ENCODE results near the gene TMEM9B. TPM values are rescaled to one million over a fixed set of nuclear protein-coding genes. Genes with fewer than 3 reads are reported as not detected.

The TMEM9B gene
- polyA plus RNA-seq, 1 of the 3 experiments (the other 2 are of a cell fraction): 21.8 TPM

DNA sequence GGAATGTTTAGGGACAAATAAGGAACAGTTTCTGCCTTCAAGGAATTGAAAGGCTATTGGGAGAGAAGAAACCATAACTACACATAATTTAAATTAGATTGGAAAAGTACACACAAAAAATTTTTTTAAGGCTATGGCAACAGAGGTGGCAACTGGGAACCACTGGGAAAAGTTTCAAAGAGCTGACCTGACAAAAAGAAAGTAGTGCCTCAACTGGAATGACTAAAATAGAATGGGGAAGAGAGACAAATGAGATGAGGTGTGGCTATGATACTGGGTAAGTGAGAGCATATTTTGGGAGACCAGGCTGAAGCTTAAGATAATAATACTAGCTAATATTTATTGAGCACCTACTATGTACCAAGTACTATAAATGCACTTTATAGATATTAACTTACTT, 56.1 kb downstream of the TMEM9B start:
- POLR2A ChIA-PET: no interaction called here

DNA sequence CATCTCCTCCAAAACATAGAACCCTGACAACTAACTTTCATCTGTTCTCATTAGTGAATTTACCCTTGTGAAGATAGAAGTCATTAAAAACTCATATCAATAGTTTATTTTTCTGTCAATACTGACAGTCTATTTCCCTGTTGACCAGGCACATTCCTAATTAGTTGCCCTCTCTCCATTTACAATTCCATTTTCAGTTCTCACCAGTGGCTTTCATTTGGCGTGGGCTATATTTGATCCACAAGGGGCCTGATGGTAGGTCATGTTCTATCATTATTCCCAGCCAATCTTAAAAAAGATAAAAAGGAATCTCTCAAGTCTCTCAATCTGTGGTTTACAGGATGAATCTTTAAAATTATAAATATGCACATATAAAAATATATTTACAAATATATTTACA, 57.1 kb downstream of the TMEM9B start:
- H3K27ac ChIP-seq (ENCODE audit: low read depth in 2 of 2, low read length in 1 of 2): peak overlapping the region in 1 of 2 experiments; percentile 95; a peak in 2 of 4 replicates
- no peaks in the 10 kb centered on the region for H3K27me3 ChIP-seq (ENCODE audit: insufficient read depth)
- H3K9me2 ChIP-seq: no peaks in the 10 kb centered on the region
- 97% methylated on average over 1 of the region's 1 CpG for WGBS (ENCODE audit: low lambda C conversion rate)
- H3K4me1 ChIP-seq (ENCODE audit: control insufficient read depth in 1 of 2, insufficient read depth in 2 of 2, low read depth in 1 of 2, low read length in 1 of 2): peaks cover 5 to 21% of the 10 kb centered on the region in 2 experiments; a peak in 3 of 4 replicates
- peaks cover 9% of the 10 kb centered on the region; the same call in 1 of the 2 replicates for H3K79me2 ChIP-seq (ENCODE audit: insufficient read depth)
- no peak for DNase-seq
- no peaks in the 10 kb centered on the region for H4K20me1 ChIP-seq (ENCODE audit: insufficient read depth)
- POLR2A ChIA-PET: interaction anchor here (0.6 kb wide), 1 partner anchor 36 kb away, joined by 3 read pairs; no protein-coding TSS in a partner anchor
- CTCF ChIA-PET: no interaction called here
- no peak overlapping the region for H3K4me3 ChIP-seq (ENCODE audit: low read depth in 2 of 2, low read length in 1 of 2)
- H3K4me2 ChIP-seq: peak overlapping the region; percentile 56; the same call in 1 of the 2 replicates
- peak overlapping the region; percentile 48; the same call in 1 of the 2 replicates for H2AFZ ChIP-seq (ENCODE audit: low read depth)
- no peak overlapping the region; the same call in 1 of the 2 replicates for H3K9ac ChIP-seq
- H3K36me3 ChIP-seq (replicated peaks in 1 of 2; ENCODE audit: control insufficient read depth in 1 of 2, insufficient read depth in 2 of 2, low read length in 1 of 2): no peaks in the 10 kb centered on the region
- TF ChIP-seq GATA2 (CRISPR knock-in tag; IDR thresholded peaks at IDR 0.05): no peak
- no peak for TF ChIP-seq RAD21 (IDR thresholded peaks at IDR 0.05; ENCODE audit: low read length)
- TF ChIP-seq, protein P1, sequence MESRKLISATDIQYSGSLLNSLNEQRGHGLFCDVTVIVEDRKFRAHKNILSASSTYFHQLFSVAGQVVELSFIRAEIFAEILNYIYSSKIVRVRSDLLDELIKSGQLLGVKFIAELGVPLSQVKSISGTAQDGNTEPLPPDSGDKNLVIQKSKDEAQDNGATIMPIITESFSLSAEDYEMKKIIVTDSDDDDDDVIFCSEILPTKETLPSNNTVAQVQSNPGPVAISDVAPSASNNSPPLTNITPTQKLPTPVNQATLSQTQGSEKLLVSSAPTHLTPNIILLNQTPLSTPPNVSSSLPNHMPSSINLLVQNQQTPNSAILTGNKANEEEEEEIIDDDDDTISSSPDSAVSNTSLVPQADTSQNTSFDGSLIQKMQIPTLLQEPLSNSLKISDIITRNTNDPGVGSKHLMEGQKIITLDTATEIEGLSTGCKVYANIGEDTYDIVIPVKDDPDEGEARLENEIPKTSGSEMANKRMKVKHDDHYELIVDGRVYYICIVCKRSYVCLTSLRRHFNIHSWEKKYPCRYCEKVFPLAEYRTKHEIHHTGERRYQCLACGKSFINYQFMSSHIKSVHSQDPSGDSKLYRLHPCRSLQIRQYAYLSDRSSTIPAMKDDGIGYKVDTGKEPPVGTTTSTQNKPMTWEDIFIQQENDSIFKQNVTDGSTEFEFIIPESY (IDR thresholded peaks at IDR 0.05; ENCODE audit: borderline replicate concordance, low read depth): no peak
- TF ChIP-seq NFIC (IDR thresholded peaks at IDR 0.05; ENCODE audit: borderline replicate concordance): no peak
- no peak for TF ChIP-seq NRF1 (IDR thresholded peaks at IDR 0.05; ENCODE audit: low read depth, low read length)
- TF ChIP-seq, protein P2, sequence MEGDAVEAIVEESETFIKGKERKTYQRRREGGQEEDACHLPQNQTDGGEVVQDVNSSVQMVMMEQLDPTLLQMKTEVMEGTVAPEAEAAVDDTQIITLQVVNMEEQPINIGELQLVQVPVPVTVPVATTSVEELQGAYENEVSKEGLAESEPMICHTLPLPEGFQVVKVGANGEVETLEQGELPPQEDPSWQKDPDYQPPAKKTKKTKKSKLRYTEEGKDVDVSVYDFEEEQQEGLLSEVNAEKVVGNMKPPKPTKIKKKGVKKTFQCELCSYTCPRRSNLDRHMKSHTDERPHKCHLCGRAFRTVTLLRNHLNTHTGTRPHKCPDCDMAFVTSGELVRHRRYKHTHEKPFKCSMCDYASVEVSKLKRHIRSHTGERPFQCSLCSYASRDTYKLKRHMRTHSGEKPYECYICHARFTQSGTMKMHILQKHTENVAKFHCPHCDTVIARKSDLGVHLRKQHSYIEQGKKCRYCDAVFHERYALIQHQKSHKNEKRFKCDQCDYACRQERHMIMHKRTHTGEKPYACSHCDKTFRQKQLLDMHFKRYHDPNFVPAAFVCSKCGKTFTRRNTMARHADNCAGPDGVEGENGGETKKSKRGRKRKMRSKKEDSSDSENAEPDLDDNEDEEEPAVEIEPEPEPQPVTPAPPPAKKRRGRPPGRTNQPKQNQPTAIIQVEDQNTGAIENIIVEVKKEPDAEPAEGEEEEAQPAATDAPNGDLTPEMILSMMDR (IDR thresholded peaks at IDR 0.05): no peak
- TF ChIP-seq, protein P3, sequence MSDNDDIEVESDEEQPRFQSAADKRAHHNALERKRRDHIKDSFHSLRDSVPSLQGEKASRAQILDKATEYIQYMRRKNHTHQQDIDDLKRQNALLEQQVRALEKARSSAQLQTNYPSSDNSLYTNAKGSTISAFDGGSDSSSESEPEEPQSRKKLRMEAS (IDR thresholded peaks at IDR 0.05; ENCODE audit: low read depth): no peak
- TF ChIP-seq, protein P4, sequence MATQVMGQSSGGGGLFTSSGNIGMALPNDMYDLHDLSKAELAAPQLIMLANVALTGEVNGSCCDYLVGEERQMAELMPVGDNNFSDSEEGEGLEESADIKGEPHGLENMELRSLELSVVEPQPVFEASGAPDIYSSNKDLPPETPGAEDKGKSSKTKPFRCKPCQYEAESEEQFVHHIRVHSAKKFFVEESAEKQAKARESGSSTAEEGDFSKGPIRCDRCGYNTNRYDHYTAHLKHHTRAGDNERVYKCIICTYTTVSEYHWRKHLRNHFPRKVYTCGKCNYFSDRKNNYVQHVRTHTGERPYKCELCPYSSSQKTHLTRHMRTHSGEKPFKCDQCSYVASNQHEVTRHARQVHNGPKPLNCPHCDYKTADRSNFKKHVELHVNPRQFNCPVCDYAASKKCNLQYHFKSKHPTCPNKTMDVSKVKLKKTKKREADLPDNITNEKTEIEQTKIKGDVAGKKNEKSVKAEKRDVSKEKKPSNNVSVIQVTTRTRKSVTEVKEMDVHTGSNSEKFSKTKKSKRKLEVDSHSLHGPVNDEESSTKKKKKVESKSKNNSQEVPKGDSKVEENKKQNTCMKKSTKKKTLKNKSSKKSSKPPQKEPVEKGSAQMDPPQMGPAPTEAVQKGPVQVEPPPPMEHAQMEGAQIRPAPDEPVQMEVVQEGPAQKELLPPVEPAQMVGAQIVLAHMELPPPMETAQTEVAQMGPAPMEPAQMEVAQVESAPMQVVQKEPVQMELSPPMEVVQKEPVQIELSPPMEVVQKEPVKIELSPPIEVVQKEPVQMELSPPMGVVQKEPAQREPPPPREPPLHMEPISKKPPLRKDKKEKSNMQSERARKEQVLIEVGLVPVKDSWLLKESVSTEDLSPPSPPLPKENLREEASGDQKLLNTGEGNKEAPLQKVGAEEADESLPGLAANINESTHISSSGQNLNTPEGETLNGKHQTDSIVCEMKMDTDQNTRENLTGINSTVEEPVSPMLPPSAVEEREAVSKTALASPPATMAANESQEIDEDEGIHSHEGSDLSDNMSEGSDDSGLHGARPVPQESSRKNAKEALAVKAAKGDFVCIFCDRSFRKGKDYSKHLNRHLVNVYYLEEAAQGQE (IDR thresholded peaks at IDR 0.05; ENCODE audit: low read depth, low read length): no peak
- H3K9me3 ChIP-seq: no peaks in the 10 kb centered on the region
- H3F3A ChIP-seq (replicated peaks; ENCODE audit: insufficient read depth): peaks cover 37% of the 10 kb centered on the region

More for the DNA sequence above, 56.1 kb downstream of the TMEM9B start:
- H3K9ac ChIP-seq: no peak overlapping the region
- DNase-seq: no peak
- TF ChIP-seq, protein P5, sequence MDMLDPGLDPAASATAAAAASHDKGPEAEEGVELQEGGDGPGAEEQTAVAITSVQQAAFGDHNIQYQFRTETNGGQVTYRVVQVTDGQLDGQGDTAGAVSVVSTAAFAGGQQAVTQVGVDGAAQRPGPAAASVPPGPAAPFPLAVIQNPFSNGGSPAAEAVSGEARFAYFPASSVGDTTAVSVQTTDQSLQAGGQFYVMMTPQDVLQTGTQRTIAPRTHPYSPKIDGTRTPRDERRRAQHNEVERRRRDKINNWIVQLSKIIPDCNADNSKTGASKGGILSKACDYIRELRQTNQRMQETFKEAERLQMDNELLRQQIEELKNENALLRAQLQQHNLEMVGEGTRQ (IDR thresholded peaks at IDR 0.05; ENCODE audit: borderline replicate concordance, low read depth, low read length): no peak
- TF ChIP-seq JUND (IDR thresholded peaks at IDR 0.05) (no peak), TCF12 (IDR thresholded peaks at IDR 0.05) (no peak), RAD21 (IDR thresholded peaks at IDR 0.05; ENCODE audit: low read length) (no peak)
- TF ChIP-seq, protein P3 (IDR thresholded peaks at IDR 0.05; ENCODE audit: low read depth): no peak
- TF ChIP-seq, protein P2 (IDR thresholded peaks at IDR 0.05): no peak
- H3K36me3 ChIP-seq (replicated peaks in 1 of 2; ENCODE audit: control insufficient read depth in 1 of 2, insufficient read depth in 2 of 2, low read length in 1 of 2): no peaks in the 10 kb centered on the region
- no peaks in the 10 kb centered on the region for H4K20me1 ChIP-seq (ENCODE audit: insufficient read depth)
- peaks cover 8 to 21% of the 10 kb centered on the region in 2 experiments; a peak in 3 of 4 replicates for H3K4me1 ChIP-seq (ENCODE audit: control insufficient read depth in 1 of 2, insufficient read depth in 2 of 2, low read depth in 1 of 2, low read length in 1 of 2)
- peaks cover 19% of the 10 kb centered on the region for H3K79me2 ChIP-seq (ENCODE audit: insufficient read depth)
- peaks cover 37% of the 10 kb centered on the region for H3F3A ChIP-seq (replicated peaks; ENCODE audit: insufficient read depth)
- no peak overlapping the region for H3K4me3 ChIP-seq (ENCODE audit: low read depth in 2 of 2, low read length in 1 of 2)
- no peaks in the 10 kb centered on the region for H3K9me2 ChIP-seq
- peak overlapping the region in 1 of 2 experiments; percentile 95; a peak in 1 of 4 replicates for H3K27ac ChIP-seq (ENCODE audit: low read depth in 2 of 2, low read length in 1 of 2)
- no peak overlapping the region for H3K4me2 ChIP-seq
- H3K9me3 ChIP-seq: no peaks in the 10 kb centered on the region
- H3K27me3 ChIP-seq (ENCODE audit: insufficient read depth): no peaks in the 10 kb centered on the region
- CTCF ChIA-PET: no interaction called here
- H2AFZ ChIP-seq (ENCODE audit: low read depth): no peak overlapping the region
